ENCODE measurements around the gene MYH14.
A peak's percentile ranks its signal among the peaks of the same experiment; 100 is the strongest.
"Not testable (repeated sequence)": the region's sequence is repeated elsewhere in the genome, so short reads cannot be mapped to it uniquely, and the experiment has no call there.

MYH14 gene

GRCh38 chr19:50231821-50232220 is 28.4 kb downstream of the MYH14 start:
- no peak overlapping the region for H3K4me3 Mint-ChIP-seq
- H3K36me3 Mint-ChIP-seq (ENCODE audit: low read depth) = no peaks in the 10 kb centered on the region
- no peak overlapping the region for H3K27ac Mint-ChIP-seq
- no peaks in the 10 kb centered on the region for H3K9me3 Mint-ChIP-seq
- peaks cover 11% of the 10 kb centered on the region for H3K4me1 Mint-ChIP-seq
- peaks cover 46% of the 10 kb centered on the region for H3K27me3 Mint-ChIP-seq (ENCODE audit: low read depth)
- TF ChIP-seq CTCF (IDR thresholded peaks at IDR 0.05; ENCODE audit: unreplicated experiment in 3 of 3) = no peak

- H3K27ac Mint-ChIP-seq = no peak overlapping the region
- H3K4me3 Mint-ChIP-seq = no peak overlapping the region
- no peak for TF ChIP-seq CTCF (IDR thresholded peaks at IDR 0.05; ENCODE audit: unreplicated experiment in 3 of 3)
- H3K27me3 Mint-ChIP-seq (ENCODE audit: low read depth) = peaks cover 46% of the 10 kb centered on the region
- H3K9me3 Mint-ChIP-seq = no peaks in the 10 kb centered on the region
- H3K36me3 Mint-ChIP-seq (ENCODE audit: low read depth) = no peaks in the 10 kb centered on the region
- peaks cover 11% of the 10 kb centered on the region for H3K4me1 Mint-ChIP-seq
These were observed 29.2 kb downstream of the MYH14 start for GRCh38 chr19:50232600-50232999.

- peaks cover 39% of the 10 kb centered on the region for H3K27me3 Mint-ChIP-seq (ENCODE audit: low read depth)
- no peak overlapping the region for H3K4me3 Mint-ChIP-seq
- H3K9me3 Mint-ChIP-seq = no peaks in the 10 kb centered on the region
- no peak overlapping the region for H3K27ac Mint-ChIP-seq
- no peak for TF ChIP-seq CTCF (IDR thresholded peaks at IDR 0.05; ENCODE audit: unreplicated experiment in 3 of 3)
- peaks cover 11% of the 10 kb centered on the region for H3K4me1 Mint-ChIP-seq
- no peaks in the 10 kb centered on the region for H3K36me3 Mint-ChIP-seq (ENCODE audit: low read depth)
These were observed 30.0 kb downstream of the MYH14 start for GRCh38 chr19:50233308-50233910.

- not testable (repeated sequence) for H3K36me3 Mint-ChIP-seq (ENCODE audit: low read depth); H3K27ac Mint-ChIP-seq; H3K4me3 Mint-ChIP-seq; H3K9me3 Mint-ChIP-seq
- Mint-ChIP-seq H3K27me3 (ENCODE audit: low read depth) (peaks cover 11% of the 10 kb centered on the region), H3K4me1 (peaks cover 16% of the 10 kb centered on the region)
These were observed 34.1 kb downstream of the MYH14 start for GRCh38 chr19:50237493-50237892.

GRCh38 chr19:50238043-50238442 is 34.6 kb downstream of the MYH14 start:
- Mint-ChIP-seq H3K36me3 (ENCODE audit: low read depth) (peaks cover 3% of the 10 kb centered on the region), H3K4me1 (peaks cover 16% of the 10 kb centered on the region), H3K27me3 (ENCODE audit: low read depth) (peaks cover 11% of the 10 kb centered on the region), H3K9me3 (peaks cover 3% of the 10 kb centered on the region), H3K4me3 (no peak overlapping the region), H3K27ac (no peak overlapping the region)
- no peak for TF ChIP-seq CTCF (IDR thresholded peaks at IDR 0.05; ENCODE audit: unreplicated experiment in 3 of 3)

GRCh38 chr19:50239921-50240590 is 36.6 kb downstream of the MYH14 start:
- H3K27ac Mint-ChIP-seq = peak overlapping the region in 1 of 3 experiments; percentile 22
- peaks cover 12% of the 10 kb centered on the region for H3K27me3 Mint-ChIP-seq (ENCODE audit: low read depth)
- H3K9me3 Mint-ChIP-seq = peaks cover 3% of the 10 kb centered on the region
- peaks cover 3% of the 10 kb centered on the region for H3K36me3 Mint-ChIP-seq (ENCODE audit: low read depth)
- no peak overlapping the region for H3K4me3 Mint-ChIP-seq
- TF ChIP-seq CTCF (IDR thresholded peaks at IDR 0.05; ENCODE audit: unreplicated experiment in 3 of 3) = no peak
- peaks cover 6% of the 10 kb centered on the region for H3K4me1 Mint-ChIP-seq
